CD14-positive monocyte (primary cell): ENCODE measurements around the gene KIRREL3. TPM values are rescaled to one million over a fixed set of nuclear protein-coding genes. Genes with fewer than 3 reads are reported as not detected.

Experiments
- DNase-seq, 3 donors: peaks; one replicate each; pipeline ENCODE4 v3.0.0-alpha.2; 2011 to 2022
- H2AFZ ChIP-seq: 2 replicates; pipeline ENCODE4 v1.6.0; 2012; ENCODE audit warnings: mild to moderate bottlenecking, low read depth, low read length, inconsistent platforms; ENCODE audit not compliant: insufficient read depth, poor library complexity, severe bottlenecking
- H3K27ac ChIP-seq, 2 donors: 1 replicate in 1 of 2; 2 replicates in 1 of 2; pipeline ENCODE4 v1.5.1; 2012 to 2013; ENCODE audit warnings: low read length in 2 of 2, control low read depth in 1 of 2, inconsistent platforms in 1 of 2, low read depth in 1 of 2, mild to moderate bottlenecking in 1 of 2
- H3K27me3 ChIP-seq, 2 donors: one replicate each; pipeline versions ENCODE4 v1.6.0 to v1.6.1; 2011 to 2013; ENCODE audit warnings: low read length in 2 of 2; ENCODE audit not compliant: control insufficient read depth in 2 of 2, insufficient read depth in 2 of 2
- H3K36me3 ChIP-seq, 2 donors: replicated peaks in 1 of 2; 1 replicate in 1 of 2; 2 replicates in 1 of 2; pipeline versions ENCODE4 v1.5.1 to v1.6.1; 2012 to 2013; ENCODE audit warnings: low read length in 2 of 2, control low read depth in 1 of 2, inconsistent platforms in 1 of 2, mild to moderate bottlenecking in 1 of 2; ENCODE audit not compliant: insufficient read depth in 2 of 2, control insufficient read depth in 1 of 2
- H3K4me1 ChIP-seq, 2 donors: 1 replicate in 1 of 2; 2 replicates in 1 of 2; pipeline versions ENCODE4 v1.5.1 to v1.6.1; 2012 to 2013; ENCODE audit warnings: low read length in 2 of 2, control low read depth in 1 of 2, inconsistent platforms in 1 of 2, mild to moderate bottlenecking in 1 of 2, moderate library complexity in 1 of 2; ENCODE audit not compliant: insufficient read depth in 2 of 2, control insufficient read depth in 1 of 2
- H3K4me2 ChIP-seq: replicated peaks from 2 replicates; pipeline ENCODE3; 2012; ENCODE audit warnings: low read length, moderate library complexity, mild to moderate bottlenecking; ENCODE audit not compliant: poor library complexity, severe bottlenecking; ENCODE audit errors: extremely low read depth
- H3K4me3 ChIP-seq, 3 experiments: fragments of 200-600 bp in 1 of 3; sonication (generic) in 1 of 3; replicated peaks in 1 of 3; 1 replicate in 2 of 3; 2 replicates in 1 of 3; pipeline ENCODE4 v1.5.1; 2011 to 2013; ENCODE audit warnings: low read length in 3 of 3, mild to moderate bottlenecking in 3 of 3, control low read depth in 2 of 3, low read depth in 2 of 3, inconsistent platforms in 1 of 3, moderate library complexity in 1 of 3
- H3K79me2 ChIP-seq: 2 replicates; pipeline ENCODE4 v1.6.0; 2012; ENCODE audit warnings: mild to moderate bottlenecking, control low read depth, inconsistent platforms, low read length, moderate library complexity; ENCODE audit not compliant: insufficient read depth
- H3K9ac ChIP-seq: 2 replicates; pipeline ENCODE4 v1.6.0; 2017; ENCODE audit warnings: low read length, mild to moderate bottlenecking; ENCODE audit not compliant: insufficient read depth, poor library complexity, severe bottlenecking
- H3K9me3 ChIP-seq, 2 donors: replicated peaks in 1 of 2; 1 replicate in 1 of 2; 2 replicates in 1 of 2; pipeline versions ENCODE4 v1.5.1 to v1.6.1; 2012 to 2013; ENCODE audit warnings: low read length in 2 of 2, control low read depth in 1 of 2; ENCODE audit not compliant: control insufficient read depth in 1 of 2, insufficient read depth in 1 of 2
- H4K20me1 ChIP-seq: 2 replicates; pipeline ENCODE4 v1.6.0; 2012; ENCODE audit warnings: mild to moderate bottlenecking, low read length, control low read depth, moderate library complexity; ENCODE audit not compliant: insufficient read depth
- H3K27ac Mint-ChIP-seq, 7 donors: one replicate each; pipeline ENCODE4 v1.8.0; 2020; ENCODE audit warnings: mild to moderate bottlenecking in 7 of 7, mixed read lengths in 7 of 7, moderate library complexity in 6 of 7, inconsistent platforms in 2 of 7
- H3K27me3 Mint-ChIP-seq, 3 donors: one replicate each; pipeline ENCODE4 v1.8.0; 2021 to 2022; ENCODE audit warnings: low read depth in 3 of 3, mild to moderate bottlenecking in 3 of 3, mixed read lengths in 3 of 3, moderate library complexity in 3 of 3, inconsistent platforms in 1 of 3
- H3K36me3 Mint-ChIP-seq, 2 donors: one replicate each; pipeline ENCODE4 v1.8.0; 2020; ENCODE audit warnings: mixed read lengths in 2 of 2, inconsistent platforms in 1 of 2, mild to moderate bottlenecking in 1 of 2
- H3K4me1 Mint-ChIP-seq: one replicate; pipeline ENCODE4 v1.8.0; 2020; ENCODE audit warnings: mild to moderate bottlenecking, mixed read lengths
- H3K4me3 Mint-ChIP-seq, 2 donors: one replicate each; pipeline ENCODE4 v1.8.0; 2020; ENCODE audit warnings: mild to moderate bottlenecking in 2 of 2, mixed read lengths in 2 of 2, moderate library complexity in 1 of 2
- H3K9me3 Mint-ChIP-seq, 7 donors: one replicate each; pipeline ENCODE4 v1.8.0; 2020 to 2022; ENCODE audit warnings: mixed read lengths in 7 of 7, mild to moderate bottlenecking in 6 of 7, moderate library complexity in 6 of 7, inconsistent platforms in 2 of 7
- CTCF ChIP-seq: fragments of 200-600 bp; IDR thresholded peaks from one replicate; pipeline ENCODE4 v1.8.0; 2022; ENCODE audit warnings: antibody characterized with exemption, mild to moderate bottlenecking
- WGBS: methylation state at CpG from one replicate; pipeline ENCODE4 v1.1.5; 2013; ENCODE audit warnings: missing lambda C conversion rate; ENCODE audit not compliant: insufficient coverage; 5-methylcytosine and 5-hydroxymethylcytosine counted together
- intact Hi-C, 2 donors: fragments of 100-400 bp; cut with micrococcal nuclease; formaldehyde crosslinking; loops; one replicate each; pipeline versions ENCODE4 v1.15.0 to v1.15.1; 2023
- polyA plus RNA-seq, 3 donors: library from polyadenylated mRNA; depleted of rRNA in 1 of 3; unstranded in 2 of 3; stranded (reverse) in 1 of 3; fragments of 300-500 nt in 2 of 3; fragments of >200 nt in 1 of 3; fragmentation: Illumina TruSeq in 2 of 3; gene quantifications; 1 replicate in 2 of 3; 2 replicates in 1 of 3; pipeline ENCODE4 v1.2.3, GENCODE V29; 2012 to 2021

Gene KIRREL3
- polyA plus RNA-seq, 3 donors = not detected

GRCh38 chr11:126583101-126583500 lies 417.5 kb downstream of the KIRREL3 start:
- Mint-ChIP-seq H3K4me3 (no peak overlapping the region), H3K36me3 (no peaks in the 10 kb centered on the region), H3K27me3 (peaks cover 2 to 3% (median 3%) of the 10 kb centered on the region in 3 donors), H3K9me3 (no peaks in the 10 kb centered on the region), H3K27ac (no peak overlapping the region), H3K4me1 (no peaks in the 10 kb centered on the region)
- Histone ChIP-seq H3K9ac (no peak overlapping the region), H3K4me2 (no peak overlapping the region), H3K4me1 (no peaks in the 10 kb centered on the region), H4K20me1 (no peaks in the 10 kb centered on the region), H3K27me3 (no peaks in the 10 kb centered on the region), H3K36me3 (no peaks in the 10 kb centered on the region), H3K9me3 (no peaks in the 10 kb centered on the region), H3K27ac (no peak overlapping the region), H3K4me3 (no peak overlapping the region), H3K79me2 (no peaks in the 10 kb centered on the region), H2AFZ (no peak overlapping the region)
- DNase-seq = no peak
- no peak for TF ChIP-seq CTCF
- 100% methylated on average over 2 of the region's 3 CpGs for WGBS
- intact Hi-C loops = no loop called here

GRCh38 chr11:126581871-126582648 lies 418.5 kb downstream of the KIRREL3 start:
- H3K4me1 Mint-ChIP-seq = no peaks in the 10 kb centered on the region
- no peaks in the 10 kb centered on the region for H3K36me3 Mint-ChIP-seq
- no peaks in the 10 kb centered on the region for H4K20me1 ChIP-seq
- H3K36me3 ChIP-seq = no peaks in the 10 kb centered on the region
- no peak overlapping the region for H3K27ac Mint-ChIP-seq
- H3K4me1 ChIP-seq = no peaks in the 10 kb centered on the region
- H3K9me3 ChIP-seq = no peaks in the 10 kb centered on the region
- intact Hi-C loops = no loop called here
- H3K27me3 Mint-ChIP-seq = peaks cover 4 to 5% (median 4%) of the 10 kb centered on the region in 3 donors
- no peak overlapping the region for H3K4me2 ChIP-seq
- no peak overlapping the region for H3K27ac ChIP-seq
- H3K9ac ChIP-seq = no peak overlapping the region
- no peak overlapping the region for H2AFZ ChIP-seq
- H3K4me3 Mint-ChIP-seq = no peak overlapping the region
- no peak for TF ChIP-seq CTCF
- H3K79me2 ChIP-seq = no peaks in the 10 kb centered on the region
- no peak overlapping the region for H3K4me3 ChIP-seq
- DNase-seq = no peak
- H3K9me3 Mint-ChIP-seq = no peaks in the 10 kb centered on the region
- H3K27me3 ChIP-seq = no peaks in the 10 kb centered on the region
- 90% methylated on average over 8 of the region's 11 CpGs for WGBS
